ENCODE measurements around the gene TANK.
A peak's percentile ranks its signal among the peaks of the same experiment; 100 is the strongest.

TANK gene

DNA sequence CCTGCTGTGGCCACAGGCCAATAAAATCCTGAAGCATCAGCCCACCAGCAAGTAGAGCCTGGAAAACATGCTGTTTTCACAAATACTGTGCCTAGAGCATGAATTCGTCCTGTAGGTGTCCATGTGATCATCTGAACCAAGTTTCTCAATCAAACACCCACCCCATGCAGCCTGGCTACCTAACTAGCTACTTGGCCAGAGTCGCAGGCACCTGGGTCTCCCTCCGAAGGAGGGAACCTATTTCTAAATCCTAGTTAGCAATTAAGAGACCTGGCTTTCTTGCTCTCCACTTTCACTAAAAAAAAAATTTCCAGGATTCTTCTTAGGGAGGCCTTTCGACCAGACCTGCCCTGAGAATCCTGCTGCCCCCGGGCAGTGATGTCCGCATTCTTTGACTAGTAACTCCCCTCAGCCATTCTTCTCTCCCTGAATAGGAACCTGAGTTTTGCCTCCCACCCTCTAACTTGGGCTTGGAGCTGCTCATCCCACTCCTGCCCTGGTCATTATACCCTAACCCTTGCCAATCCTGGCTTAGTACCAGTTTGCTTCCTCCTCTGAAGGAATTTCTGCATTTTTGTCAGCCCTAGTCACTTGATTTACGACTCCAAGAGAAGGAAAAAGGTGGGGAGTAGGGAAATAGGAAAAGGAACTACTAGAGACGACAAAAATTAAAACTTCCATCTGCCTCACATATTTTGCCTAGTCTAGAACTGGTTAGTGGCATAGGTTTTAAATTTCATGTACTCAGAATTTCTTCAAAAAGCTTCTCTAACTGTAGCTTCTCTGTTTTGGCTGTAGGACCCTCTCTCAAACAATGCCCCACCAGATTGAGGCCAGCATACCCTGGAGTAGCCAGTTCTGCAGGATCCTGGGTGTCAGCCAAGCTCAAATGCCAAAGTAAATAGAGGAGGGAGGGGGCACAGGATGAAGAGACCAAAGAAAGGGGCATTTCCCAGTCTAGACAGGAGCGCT, 25.4 kb upstream of the TANK start:
- peak; percentile 42 for DNase-seq

DNA sequence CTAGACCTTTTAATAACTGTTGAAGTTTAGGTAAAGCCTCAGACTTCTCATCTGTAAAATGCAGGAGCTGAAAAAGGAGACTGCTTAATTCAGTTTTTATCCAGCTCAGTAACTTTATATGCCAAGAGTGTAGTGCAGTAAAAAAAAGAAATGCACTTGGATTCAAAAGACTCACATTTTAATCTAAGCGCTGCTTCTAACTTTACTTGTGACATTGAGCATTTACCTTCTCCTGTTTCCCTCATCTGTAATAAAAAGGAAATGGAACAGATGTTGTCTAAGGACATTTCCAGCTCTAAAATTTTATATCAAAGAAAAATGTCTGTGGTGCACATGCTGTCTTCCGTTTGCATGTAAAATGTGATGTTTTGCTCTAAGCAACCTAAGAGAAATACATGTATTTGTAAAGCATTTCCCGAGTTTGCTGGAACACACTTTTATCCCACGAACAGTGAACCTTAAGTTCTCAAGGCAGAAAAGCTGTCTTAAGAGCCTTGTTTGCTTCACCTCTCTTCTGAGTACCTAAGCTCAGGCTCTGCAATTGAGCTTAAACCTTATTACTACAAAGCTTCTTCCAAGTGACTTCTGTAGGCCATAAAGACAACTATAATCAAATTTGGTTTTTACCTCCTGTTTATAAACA, 24.2 kb upstream of the TANK start:
- DNase-seq = no peak

DNA sequence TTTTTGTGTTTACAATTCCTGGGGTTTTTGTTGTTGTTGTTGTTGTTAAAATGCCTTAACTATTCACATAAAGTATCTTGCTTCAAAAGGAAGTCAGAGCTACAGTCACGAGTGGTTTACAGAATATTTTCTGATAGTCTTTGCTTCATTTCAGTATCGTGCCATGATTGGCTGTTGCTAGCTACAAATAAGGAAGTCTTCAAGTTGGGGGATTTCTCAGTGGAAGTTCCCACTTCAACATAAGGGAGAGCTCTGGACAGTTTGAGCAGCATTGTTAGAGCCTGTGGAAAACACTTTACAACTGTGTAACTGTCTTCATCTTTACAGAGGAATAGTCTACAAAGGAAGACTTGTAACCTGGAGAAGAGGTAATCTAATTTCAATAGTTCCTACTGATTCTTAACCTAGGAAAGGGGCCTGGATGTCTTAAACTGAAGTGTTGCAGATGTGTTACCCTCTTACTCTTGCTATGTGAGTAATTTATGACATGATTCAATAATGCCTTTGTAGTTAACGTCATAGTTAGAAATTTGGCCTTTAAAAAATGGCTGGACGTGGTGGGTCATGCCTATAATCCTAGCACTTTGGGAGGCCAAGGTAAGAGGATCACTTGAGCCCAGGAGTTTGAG, 23.4 kb upstream of the TANK start:
- DNase-seq = no peak

DNA sequence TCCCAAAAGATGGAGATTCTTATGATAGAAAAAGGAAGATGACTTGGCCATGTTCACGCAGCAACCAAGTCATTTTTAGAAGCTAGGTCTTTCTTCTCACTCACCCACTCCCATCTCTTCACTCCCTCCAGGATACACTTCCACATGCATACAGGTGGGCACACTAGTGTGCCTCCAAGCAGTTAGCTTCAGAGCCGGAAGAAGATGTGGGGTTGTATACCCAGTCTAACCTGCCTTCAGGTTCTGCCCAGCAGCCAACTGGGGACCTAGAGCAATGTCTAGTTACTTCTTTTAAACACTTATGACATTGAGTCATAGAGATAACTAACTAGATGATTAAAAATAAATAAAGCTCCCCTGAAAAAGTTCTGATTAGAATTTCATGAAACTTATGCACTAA, 21.8 kb upstream of the TANK start:
- DNase-seq = no peak

DNA sequence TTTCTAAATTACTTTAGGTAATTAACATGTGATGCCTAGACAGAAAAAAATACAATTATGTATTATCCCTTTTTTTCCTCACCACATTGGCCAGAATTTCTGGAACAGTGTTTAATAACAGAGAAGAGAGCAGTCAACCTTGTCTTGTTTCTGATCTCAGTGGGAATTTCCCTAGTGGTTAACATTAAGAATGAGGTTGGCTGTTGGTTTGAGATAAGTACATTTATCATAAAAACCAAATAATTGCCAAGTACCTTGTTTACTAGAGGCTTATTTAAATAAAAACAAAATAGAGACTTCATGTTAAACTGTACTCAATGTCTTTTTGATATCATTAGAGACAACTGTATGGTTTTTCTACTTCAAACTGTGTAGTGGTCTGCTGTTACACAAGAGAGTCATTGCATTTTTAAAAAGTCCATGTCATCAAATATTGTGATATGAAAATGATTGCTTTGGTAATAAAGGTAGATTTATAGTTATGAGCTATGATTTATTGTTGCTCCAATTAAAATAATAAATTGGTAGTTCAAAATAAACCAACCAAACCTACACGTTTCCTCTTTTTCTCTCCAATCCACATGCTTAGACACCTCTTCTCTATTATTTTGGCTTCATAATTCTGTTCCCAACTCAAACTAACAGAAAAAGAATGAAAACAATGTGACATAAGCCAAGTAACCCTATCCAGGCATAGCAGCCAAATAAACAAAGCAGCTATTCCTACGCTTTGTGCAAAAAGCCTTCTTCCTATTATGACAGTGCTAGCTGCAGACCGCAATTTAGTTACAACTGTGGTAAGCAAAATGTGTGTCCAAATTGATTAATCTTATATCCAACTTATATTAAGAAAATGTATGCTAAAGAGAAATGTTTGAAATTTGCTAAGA, 20.9 kb upstream of the TANK start:
- no peak for DNase-seq

DNA sequence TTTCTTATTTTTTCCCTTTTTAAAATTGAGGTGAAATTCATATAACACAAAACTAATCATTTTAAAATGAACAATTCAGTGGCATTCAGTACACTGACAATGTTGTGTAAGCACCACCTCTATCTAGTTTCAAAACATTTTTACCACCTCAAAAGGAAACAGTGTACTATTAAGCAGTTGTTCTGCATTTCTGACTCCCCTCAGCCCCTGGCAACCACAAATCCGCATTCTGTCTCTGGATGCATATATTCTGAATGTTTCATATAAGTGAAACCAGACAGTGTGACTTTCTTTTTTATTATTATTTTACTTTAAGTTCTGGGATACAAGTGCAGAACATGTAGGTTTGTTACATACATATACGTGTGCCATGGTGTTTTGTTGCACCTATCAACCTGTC, 19.2 kb upstream of the TANK start:
- DNase-seq = no peak

DNA sequence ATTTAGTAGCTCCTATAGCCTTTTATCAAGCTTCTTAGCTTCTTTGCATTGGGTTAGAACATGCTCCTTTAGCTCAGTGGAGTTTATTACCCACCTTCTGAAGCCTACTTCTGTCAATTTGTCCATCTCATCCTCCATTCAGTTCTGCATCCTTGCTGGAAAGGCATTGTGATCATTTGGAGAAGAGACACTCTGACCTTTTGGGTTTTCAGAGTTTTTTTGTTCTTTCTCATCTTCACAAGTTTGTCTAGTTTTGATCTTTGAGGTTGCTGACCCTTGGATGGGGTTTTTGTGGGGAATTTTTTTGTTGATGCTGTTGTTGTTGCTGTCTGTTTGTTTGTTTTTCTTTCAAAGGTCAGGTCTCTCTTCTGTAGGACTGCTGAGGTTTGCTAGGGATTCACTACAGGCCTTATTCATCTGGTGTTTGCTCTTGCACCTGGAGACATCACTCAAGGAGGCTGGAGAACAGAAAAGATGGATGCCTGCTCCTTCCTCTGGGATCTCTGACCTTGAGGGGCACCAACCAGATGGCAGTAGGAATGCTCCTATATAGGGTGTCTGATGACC, 13.9 kb upstream of the TANK start:
- no peak for DNase-seq

DNA sequence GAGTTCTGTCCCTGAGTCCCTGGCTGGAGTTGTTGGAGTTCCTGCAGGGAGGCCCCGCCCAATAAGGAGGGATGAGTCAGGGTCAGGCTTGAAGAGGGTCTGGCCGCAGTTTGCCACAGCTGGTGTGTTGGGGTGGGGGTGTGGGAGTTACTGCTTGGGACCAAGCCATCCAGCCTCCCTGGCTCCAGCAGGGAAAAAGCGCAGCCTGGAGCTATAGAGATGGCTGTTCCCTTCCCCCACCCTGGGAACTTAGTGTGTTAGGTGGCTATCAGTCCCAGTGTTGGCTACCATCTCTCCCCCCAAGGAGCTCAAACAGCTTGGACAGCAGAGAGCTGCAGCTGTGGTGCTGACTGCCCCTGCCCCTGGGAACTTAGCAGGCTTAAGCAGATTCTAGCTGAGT, 13.2 kb upstream of the TANK start:
- no peak for DNase-seq

DNA sequence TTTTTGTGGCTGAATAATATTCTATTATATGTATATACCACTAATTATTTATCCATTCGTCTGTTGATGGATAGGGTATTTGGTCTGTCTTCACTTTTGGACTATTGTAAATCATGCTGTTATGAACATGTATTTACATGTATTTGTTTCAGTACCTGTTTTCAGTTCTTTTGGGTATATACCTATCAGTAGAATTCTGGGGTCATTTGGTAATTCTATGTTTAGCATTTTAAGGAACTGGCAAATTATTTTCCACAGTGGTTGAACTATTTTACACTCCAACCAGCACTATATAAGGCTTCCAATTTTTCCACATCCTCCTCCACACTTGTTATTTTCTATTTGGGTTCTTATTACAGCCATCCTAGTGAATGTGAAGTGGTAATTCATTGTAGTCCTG, 12.4 kb upstream of the TANK start:
- DNase-seq = no peak

DNA sequence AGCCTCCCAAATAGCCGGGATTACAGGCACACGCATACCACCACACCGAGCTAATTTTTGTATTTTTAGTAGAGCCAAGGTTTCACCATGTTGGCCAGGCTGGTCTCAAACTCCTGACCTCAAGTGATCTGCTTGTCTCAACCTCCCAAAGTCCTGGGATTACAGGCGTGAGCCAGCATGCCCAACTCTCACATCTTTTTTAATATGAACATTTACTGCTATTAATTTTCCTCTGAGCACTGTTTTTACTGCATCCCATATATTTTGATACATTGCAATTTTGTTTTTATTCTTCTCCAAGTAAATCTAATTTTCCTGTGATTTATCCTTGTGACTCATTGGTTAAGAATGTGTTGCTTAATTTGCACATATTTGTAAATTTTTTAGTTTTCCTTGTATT, 9.5 kb upstream of the TANK start:
- no peak for DNase-seq

DNA sequence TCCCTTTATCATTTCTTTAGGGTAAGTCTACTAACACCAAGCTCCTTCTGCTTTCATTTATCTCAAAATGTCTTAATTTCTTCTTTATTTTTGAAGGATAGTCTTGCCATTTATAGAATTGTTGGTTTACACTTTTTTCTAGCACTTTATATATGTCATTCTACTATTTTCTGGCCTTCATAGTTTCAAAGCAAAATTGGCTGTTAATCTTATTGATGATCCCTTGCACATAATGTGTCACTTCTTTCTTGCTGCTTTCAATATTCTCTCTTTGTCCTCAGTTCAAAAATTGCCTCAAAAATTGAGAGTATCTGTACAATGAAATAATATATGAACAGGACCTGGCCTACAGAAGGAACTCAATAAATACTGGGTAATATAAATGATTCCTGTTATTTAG, 7.9 kb upstream of the TANK start:
- no peak for DNase-seq

DNA sequence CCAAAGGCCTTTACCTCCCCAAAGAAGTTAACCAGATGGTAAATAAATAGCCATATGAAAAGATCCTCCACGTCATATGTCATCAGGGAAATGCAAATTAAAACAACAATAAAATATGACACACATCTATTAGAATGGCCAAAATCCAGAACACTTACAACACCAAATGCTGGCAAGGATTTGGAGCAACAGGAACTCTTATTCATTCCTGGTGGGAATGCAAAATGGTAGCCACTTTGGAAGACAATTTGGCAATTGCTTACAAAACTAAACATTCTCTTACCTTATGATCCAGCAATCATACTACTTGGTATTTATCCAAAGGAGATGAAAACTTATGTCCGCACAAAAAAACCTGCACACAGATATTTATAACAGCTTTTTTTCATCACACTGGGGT, 1.3 kb upstream of the TANK start:
- no peak for DNase-seq

DNA sequence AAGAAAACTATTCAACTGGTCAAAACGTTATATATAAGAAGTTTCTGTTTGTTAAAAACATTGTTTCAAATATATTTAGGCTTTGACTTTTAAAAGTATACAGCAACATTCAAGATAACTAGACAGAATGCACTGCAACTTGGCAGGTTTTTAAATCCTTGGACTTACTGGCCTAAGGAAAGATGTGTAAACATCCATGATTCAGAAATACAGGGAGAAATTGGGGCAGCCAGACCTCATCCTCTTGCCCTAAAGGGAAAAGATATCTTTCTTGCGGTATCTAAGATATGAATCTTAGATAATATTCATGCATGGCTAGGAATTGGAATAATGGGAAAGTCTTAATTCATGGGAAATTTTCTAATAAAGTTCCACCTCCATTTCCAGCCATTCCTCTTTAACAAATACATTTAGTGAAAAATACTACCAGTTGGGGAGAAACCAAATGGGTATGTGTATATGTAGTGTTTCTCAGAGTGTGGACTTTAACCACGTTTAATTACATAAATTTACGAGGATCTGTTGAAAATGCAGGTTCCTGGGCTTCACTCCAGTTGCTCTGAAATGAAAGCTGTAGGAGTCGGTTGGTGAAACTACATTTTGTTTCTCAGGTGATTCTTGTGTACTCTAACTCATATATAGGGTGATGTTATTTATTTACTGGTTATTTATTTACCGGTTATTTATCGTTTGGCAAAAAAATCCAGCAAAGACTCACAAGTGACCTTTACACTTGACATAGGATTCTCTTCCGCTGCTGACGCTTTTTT, 587 bp upstream of the TANK start:
- no peak for DNase-seq

DNA sequence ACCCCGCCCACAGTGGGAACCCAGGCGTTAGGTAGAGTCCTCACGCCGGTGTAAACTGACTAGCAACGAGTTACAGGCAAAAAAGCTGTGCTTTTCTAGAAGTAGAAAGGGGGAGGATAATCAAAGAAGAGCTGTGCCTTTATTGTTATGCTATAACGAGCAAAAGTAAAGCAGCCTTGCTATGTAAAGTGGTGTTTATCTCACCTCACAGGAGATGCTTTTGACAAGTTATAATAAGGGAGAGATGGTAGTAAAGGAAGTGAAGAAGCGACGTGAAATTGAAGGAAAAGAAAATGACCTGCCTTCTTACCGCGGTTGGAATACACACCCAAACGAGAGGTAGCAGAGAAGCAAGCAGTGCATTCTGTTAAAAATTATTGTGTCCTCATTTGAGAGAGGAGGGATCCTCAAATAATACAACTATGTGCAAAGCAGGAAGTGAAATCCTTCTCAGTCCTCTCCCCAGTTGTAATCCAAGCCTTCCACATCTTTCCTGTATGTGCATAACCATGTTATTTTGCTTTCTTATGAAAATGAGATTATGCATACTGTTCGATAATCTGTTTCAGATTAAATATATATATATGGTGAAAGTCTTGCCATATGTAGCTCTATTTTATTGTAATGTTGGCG, 962 bp downstream of the TANK start:
- DNase-seq = no peak

DNA sequence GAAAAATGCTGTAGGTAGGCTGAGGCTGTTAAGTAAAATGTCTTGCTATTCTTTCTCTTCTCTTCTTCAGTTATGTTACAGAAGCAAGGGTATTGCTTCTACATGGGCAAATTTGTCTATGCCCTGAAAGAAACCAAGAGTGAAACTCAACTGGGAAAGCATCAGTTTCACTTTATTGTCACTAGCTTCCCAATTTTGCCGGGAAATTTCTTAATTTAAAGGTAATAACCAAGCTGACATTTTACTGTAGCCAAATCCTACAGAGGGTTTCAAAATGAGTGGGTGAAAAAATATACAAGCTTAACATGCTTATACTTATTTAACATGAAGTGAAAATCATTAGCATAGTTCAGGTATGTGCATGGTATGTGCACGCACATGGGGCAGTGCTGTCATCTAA, 3.2 kb downstream of the TANK start:
- DNase-seq = no peak

DNA sequence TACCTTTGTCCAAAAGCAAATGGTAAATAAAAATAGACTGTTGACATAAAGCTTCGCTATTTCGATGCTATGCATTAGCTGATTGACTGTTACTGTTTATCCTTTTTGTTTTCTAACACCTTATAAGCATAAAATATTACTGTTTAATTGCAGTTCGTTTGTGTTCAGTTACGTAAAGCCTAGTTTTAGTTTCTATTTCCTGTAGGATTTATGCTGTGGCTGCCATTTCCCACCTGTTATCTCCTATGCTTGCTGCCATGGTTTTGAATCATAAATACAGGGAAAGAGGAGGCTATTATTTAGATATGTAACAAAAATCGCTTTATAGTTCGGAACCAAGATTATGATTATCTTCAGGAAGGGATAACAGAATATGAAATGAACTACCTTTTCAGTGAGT, 3.9 kb downstream of the TANK start:
- DNase-seq = no peak

DNA sequence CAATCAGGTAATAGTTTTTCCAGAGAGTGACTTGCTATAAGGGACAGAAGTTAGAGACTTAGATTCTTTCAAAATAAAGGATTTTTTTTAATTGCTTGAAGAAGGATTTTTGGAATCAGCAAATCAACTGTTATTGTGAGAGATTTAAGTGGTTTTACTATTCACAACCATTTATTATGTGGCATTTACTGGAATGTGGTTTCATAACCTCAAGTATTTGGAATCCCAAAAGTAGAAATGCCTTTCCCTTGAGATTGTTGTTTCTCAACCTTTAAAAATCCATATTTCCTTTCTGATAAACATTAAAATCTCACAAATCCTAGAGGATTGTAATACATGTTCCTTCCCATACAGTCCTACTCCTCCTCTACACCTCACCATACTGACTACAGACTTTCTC, 5.0 kb downstream of the TANK start:
- DNase-seq = no peak

DNA sequence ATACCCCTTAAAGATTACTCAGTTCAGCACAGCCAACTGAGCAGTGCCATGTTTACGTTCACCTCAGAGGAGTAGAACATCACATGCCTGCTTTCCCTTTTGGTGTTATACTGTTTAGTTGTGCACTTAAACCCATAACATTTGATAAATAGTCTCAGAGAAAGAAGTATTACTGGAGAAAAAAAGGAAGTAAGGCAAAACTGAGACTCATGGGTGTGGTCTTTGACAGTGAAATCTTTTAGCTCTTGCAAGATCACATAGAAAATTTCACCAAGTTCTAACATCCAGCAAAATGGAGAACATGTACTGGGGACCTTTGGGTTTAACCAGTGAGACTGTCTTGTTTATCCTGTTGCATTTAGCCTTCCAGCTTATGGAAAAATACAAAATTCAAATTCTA, 5.6 kb downstream of the TANK start:
- no peak for DNase-seq

DNA sequence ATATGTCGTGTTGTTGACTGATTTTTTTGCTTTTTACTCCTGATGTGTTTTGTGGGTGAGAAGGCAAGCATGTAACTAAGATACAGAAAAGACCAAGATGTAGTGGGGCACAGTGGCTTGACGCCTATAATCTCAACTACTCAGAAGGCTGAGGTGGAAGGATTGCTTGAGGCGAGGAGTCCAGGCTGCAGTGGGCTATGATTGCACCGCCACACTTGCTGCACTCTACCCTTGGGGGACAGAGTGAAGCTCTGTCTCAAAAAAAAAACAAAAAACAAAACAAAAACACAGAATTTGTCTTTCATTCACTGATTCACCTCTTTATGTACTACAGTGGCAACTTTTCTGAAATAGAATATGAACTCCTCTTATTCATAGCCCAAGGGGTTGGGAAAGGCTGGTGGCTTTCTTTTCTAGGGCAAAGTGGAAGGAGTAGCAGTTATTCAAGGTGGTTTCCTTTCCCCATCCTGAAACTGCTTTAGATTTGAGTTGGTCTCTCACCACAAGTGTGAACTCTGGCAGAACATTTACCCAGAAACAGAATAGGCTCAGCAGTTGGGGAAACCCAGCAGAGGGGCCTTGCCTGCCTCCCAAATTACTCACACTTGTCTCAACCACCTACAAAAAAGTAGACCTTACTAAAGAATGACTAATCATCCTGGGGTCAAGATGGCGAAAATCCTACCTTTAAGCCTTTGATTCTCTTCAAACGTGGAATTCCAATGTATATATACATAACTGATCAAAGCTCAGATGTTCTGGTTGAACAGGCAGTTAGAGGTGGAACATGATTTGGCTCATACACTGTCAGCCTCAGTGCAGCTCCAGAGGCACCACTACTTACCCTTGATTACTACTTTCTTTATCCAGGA, 6.5 kb downstream of the TANK start:
- DNase-seq = no peak

DNA sequence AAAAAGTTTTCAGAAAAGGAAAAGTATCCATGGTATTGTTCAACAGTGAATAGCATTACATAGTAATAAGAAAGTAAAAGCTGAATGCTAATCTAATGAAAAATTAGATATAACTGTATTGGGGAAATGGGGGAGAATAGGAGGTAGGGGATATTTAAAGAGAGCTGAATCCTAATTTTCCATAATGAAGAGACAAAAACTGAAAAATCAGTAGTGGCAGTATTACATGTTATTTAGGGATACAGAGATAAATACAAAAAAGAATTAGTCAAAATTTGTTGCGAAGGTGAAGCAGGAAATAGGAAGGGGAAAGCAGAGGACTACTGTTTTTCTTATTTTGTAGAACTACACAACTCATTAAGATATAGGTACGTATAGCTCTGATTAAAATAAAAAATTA, 9.1 kb downstream of the TANK start:
- DNase-seq = no peak

Data from NCI-H2029 (cell line).